Hepatocyte (in vitro differentiated cells): Measurements from ENCODE around the gene C11orf42.

ENCODE experiments used
- EZH2 ChIP-seq: fragments of 200-600 bp; sonication (generic); IDR thresholded peaks from 2 replicates; pipeline ENCODE4 v1.6.1; 2016; ENCODE audit warnings: antibody characterized with exemption, mild to moderate bottlenecking, borderline replicate concordance
- TF ChIP-seq, protein P1 (sequence below): fragments of 200-600 bp; sonication (generic); IDR thresholded peaks from 2 replicates; pipeline ENCODE4 v1.5.1; 2016; ENCODE audit warnings: antibody characterized with exemption, mild to moderate bottlenecking; ENCODE audit not compliant: poor library complexity

DNA sequence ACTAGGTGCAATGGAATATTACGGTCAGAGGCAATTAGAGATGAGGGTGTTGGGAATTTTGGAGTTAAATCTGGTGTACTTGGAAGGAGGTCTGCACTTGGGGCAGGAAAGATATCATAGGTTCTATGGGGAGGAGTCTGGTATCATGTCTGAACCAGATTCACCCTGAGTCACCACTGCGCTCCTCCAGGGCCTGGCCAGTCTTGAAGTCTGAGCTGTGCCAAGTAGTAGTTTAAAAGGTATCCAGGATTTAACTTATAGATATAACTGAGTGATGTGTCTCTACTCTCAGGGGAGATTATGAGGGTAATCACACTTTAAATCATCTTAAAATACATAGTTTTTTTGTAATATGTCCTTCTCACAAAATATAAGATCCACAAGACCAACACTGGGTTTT, 40.2 kb downstream of the C11orf42 start:
- TF ChIP-seq, protein P1, sequence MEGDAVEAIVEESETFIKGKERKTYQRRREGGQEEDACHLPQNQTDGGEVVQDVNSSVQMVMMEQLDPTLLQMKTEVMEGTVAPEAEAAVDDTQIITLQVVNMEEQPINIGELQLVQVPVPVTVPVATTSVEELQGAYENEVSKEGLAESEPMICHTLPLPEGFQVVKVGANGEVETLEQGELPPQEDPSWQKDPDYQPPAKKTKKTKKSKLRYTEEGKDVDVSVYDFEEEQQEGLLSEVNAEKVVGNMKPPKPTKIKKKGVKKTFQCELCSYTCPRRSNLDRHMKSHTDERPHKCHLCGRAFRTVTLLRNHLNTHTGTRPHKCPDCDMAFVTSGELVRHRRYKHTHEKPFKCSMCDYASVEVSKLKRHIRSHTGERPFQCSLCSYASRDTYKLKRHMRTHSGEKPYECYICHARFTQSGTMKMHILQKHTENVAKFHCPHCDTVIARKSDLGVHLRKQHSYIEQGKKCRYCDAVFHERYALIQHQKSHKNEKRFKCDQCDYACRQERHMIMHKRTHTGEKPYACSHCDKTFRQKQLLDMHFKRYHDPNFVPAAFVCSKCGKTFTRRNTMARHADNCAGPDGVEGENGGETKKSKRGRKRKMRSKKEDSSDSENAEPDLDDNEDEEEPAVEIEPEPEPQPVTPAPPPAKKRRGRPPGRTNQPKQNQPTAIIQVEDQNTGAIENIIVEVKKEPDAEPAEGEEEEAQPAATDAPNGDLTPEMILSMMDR = no peak
- no peak for TF ChIP-seq EZH2
